Measurements from ENCODE around the gene BAIAP2.
"Not testable (repeated sequence)": the region's sequence is repeated elsewhere in the genome, so short reads cannot be mapped to it uniquely, and the experiment has no call there.

BAIAP2 gene

GRCh38 chr17:81000631-81001357 lies 34.2 kb upstream of the BAIAP2 start:
- DNase-seq, result no peak

- no peak for DNase-seq
Observed at GRCh38 chr17:81002013-81002384, 33.0 kb upstream of the BAIAP2 start.

GRCh38 chr17:81002409-81003361 lies 32.3 kb upstream of the BAIAP2 start:
- DNase-seq, result peak; percentile 78

- no peak for DNase-seq
Observed at GRCh38 chr17:81003711-81004475, 31.1 kb upstream of the BAIAP2 start.

DNA sequence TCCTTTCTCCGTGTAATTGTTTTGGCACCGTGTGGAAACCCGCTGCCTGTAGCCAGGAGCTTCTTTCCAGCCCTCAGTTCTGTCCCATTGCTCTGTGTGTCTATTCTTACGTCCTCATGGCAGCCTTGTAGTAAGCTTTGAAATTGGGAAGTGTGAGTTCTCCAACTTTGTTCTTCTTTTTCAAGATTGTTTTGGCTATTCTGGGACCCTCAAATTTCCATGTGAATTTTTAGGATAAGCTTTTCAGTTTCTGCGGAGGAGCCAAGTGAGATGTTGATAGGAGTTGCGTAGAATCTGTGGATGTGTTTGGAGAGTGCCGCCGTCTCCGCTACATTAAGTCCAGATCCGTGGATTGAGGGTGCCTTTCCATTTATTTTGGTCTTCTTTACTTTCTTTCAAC lies 28.1 kb upstream of the BAIAP2 start:
- DNase-seq, result no peak

DNA sequence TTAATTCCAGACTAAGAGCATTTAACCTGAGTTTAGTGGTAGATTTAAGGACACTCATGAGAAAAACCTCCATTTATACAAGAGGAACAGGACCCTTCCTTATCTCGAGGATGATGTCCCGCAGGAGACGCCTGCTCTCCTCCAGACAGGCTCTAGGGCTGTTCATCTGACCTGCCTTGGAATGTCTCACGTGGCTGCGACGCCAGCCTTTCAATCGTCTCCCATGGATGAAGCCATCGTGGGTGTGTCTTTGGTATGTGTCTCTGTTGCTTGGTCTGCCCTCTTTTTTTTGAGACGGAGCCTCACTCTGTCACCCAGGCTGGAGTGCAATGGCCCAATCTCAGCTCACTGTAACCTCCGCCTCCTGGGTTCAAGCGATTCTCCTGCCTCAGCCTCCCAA lies 26.8 kb upstream of the BAIAP2 start:
- no peak for DNase-seq

- DNase-seq, result no peak
Observed at GRCh38 chr17:81009136-81009535, 25.8 kb upstream of the BAIAP2 start.

GRCh38 chr17:81010935-81011334 lies 24.0 kb upstream of the BAIAP2 start:
- no peak for DNase-seq

- no peak for DNase-seq
Observed at GRCh38 chr17:81011951-81012350, 23.0 kb upstream of the BAIAP2 start.

- DNase-seq, result no peak
Observed at GRCh38 chr17:81012574-81013447, 22.1 kb upstream of the BAIAP2 start.

- no peak for DNase-seq
Observed at GRCh38 chr17:81013642-81014041, 21.3 kb upstream of the BAIAP2 start.

- DNase-seq, result no peak
Observed at GRCh38 chr17:81015136-81015535, 19.8 kb upstream of the BAIAP2 start.

DNA sequence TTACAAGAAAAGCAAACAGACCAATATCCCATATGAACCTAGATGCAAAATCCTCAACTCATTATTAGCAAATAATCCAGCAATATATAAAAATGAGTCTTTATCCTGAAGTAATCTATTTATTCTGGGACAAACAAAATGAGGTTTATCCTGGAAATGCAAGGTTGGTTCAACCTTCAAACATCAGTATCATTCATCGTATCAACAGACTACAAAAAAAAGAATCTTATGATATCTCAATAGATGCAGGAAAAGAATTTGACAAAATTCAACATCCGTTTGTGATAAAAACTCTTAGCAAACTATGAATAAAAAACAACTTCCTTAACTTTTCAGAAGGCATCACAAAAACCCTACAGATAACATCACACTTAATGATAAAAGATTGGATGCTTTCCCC lies 18.4 kb upstream of the BAIAP2 start:
- no peak for DNase-seq

DNA sequence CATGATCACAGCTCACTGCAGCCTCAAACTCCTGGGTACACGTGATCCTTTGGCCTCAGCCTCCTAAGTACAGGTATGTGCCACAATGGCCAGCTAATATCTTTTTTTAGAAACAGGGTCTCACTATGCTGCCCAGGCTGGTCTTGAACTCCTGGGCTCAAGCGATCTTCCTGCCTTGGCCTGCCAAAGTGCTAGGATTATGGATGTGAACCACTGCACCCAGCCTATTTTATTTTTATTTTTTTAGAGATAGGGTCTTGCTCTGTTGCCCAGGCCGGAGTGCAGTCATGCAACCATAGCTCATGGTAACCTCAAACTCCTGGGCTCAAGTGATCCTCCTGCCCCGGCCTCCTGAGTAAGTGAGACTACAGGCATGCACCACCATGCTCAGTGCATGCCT lies 17.6 kb upstream of the BAIAP2 start:
- DNase-seq, result not testable (repeated sequence)

DNA sequence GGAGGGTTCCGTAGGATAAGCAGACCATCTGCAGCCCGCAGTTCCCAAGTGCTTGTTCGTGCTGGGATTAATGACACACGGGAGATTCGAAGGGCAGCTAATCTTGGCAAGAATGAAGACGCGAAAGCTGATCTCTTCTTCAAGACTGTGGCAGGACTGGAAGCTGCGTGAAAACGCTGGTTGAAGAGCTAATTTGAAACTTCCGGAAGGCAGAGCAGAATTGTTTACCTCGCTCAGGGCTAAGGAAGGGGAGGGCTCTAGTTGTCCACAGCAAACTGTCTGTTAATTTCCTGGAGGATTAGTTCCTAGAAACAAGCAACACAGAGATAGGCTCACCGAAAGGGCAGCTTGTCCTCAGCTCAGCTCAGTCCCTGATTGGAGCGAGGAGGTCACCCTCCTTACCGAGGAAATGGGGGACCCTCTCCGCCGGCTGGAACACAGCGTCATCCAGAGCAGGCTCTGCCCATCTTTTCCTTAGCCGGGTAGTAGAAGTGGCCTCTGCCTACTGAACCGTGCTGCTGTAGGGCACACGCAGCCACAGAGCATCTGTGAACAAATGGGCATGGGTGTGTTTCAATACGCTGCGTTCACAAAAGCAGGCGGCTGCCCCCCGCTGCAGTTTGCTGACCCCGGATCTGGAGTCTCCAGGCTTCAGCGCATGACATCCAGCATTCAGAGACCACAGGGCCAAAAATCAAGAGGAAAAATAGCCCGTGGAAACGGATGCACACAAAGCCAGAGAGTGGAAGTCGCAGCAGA lies 16.7 kb upstream of the BAIAP2 start:
- DNase-seq, result peak; percentile 57

- no peak for DNase-seq
Observed at GRCh38 chr17:81019563-81020442, 15.1 kb upstream of the BAIAP2 start.

- no peak for DNase-seq
Observed at GRCh38 chr17:81020443-81020766, 14.5 kb upstream of the BAIAP2 start.

DNA sequence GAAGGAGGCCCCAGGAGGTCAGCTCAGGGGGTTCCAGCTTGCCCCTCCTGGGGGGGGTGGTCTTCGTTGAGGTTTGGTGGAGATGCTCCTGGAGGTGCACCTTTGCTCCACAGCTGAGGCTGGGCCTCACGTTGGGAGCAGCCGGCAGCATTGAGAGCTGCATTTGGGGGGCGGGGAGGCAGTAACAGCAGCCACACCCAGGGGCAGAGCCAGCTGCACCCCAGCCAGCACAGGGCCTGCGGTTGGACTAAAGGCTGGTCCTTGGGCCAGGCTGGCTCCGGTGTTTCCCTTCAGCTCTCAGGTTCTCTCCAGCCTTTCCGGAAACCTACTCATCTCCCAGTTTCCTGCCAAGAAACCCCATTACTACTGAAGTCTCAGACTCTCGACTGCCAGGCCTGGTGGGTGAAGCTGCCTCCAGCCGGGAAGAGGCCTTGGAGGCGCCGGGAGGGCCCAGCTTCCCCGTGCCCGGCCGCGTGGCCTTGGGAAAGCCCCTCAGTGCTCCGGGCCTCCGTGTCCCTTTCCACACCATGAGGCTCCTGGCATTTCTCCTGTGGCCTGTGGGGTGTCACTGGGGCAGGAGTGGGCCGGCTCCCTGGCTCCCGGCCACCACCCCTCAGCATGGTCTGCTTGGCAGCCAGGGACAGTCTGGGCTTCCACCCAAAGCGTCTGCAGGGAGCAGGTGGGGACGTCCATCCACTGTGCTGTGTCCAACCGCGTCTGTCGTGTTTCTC lies 14.0 kb upstream of the BAIAP2 start:
- no peak for DNase-seq

DNA sequence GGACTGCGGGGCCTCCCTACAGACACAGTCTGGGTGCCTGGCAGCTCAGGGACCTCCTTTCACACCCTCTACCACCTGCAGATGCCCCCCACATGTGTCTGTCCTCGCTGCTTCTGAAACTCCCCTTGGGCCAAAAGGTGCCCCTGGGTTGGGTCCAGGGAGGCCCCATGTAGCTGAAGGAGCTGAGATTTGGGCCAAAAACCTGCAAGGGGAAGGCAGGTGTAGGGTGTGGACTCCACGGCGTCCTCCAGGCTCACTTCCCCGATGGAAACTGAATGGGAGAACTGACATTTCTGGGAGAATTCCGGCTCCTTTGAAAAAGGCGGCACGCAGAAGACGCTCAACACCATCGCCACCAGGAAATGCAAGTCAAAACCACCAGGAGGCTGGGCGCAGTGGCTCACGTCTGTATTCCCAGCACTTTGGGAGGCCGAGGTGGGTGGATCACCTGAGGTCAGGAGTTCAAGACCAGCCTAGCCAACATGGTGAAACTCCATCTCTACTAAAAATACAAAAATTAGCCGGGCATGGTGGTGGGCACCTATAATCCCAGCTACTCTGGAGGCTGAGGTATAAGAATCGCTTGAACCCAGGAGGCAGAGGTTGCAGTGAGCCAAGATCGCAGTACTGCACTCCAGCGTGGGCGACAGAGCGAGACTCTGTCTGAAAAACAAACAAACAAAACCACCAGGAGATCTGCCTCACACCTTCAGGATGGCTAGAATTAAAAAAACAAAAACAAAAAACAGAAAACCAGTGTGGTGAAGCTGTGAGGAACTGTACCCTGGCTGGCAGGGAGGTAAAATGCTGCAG lies 13.2 kb upstream of the BAIAP2 start:
- no peak for DNase-seq

Measured in NCI-H1436 (cell line).